Measurements from ENCODE around the gene BCAS3.

GRCh38 chr17:60792250-60792898 is 114.7 kb downstream of the BCAS3 start:
- TF ChIP-seq POLR2A (IDR thresholded peaks at IDR 0.05; ENCODE audit: low read length) (no peak), GATA1 (IDR thresholded peaks at IDR 0.05; ENCODE audit: low read depth, low read length) (no peak)

All from erythroblast (primary cell).